Measurements from ENCODE around the gene PLEKHG5. TPM values are rescaled to one million over a fixed set of nuclear protein-coding genes. Genes with fewer than 3 reads are reported as not detected.
"Not testable (repeated sequence)": the region's sequence is repeated elsewhere in the genome, so short reads cannot be mapped to it uniquely, and the experiment has no call there.

Gene PLEKHG5
- total RNA-seq, 1 donor from 2014 or later = 12.2 TPM

DNA sequence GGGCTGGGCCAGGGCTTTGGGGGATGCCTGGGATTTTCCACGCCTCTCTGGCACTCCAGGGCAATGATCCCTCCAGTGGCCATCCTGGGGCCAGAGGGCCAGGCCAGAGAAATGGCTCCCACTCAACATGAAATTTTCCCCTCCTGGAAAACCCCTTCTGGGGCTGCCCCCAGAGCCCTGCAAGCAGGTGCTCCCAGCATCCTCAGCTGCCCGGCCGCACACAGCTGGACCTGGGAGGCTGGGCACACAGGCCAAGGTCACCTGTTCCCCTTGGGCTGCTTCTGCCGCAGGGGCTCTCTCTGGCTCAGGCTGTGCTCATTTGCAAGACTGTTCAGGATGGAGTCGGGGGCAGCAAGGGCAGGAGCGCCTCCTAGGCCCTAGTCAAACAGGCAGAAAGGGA lies 63.0 kb downstream of the PLEKHG5 start:
- intact Hi-C loops (cut with DNase I); H3K36me3 ChIP-seq; H3K27ac ChIP-seq; DNase-seq; ATAC-seq; H3K4me3 ChIP-seq; H3K9me3 ChIP-seq: not testable (repeated sequence)
- Histone ChIP-seq H3K4me1 (peaks cover 13% of the 10 kb centered on the region), H3K27me3 (peaks cover 57% of the 10 kb centered on the region)

GRCh38 chr1:6427441-6428390 lies 63.8 kb downstream of the PLEKHG5 start:
- peaks cover 62% of the 10 kb centered on the region for H3K27me3 ChIP-seq
- no peak overlapping the region for H3K27ac ChIP-seq
- H3K4me3 ChIP-seq = no peak overlapping the region
- no peak for TF ChIP-seq CTCF (IDR thresholded peaks at IDR 0.05)
- intact Hi-C loops (cut with DNase I) = no loop called here
- no peaks in the 10 kb centered on the region for H3K9me3 ChIP-seq
- peaks cover 17% of the 10 kb centered on the region for H3K4me1 ChIP-seq
- DNase-seq = no peak
- ATAC-seq = no peak
- no peaks in the 10 kb centered on the region for H3K36me3 ChIP-seq

DNA sequence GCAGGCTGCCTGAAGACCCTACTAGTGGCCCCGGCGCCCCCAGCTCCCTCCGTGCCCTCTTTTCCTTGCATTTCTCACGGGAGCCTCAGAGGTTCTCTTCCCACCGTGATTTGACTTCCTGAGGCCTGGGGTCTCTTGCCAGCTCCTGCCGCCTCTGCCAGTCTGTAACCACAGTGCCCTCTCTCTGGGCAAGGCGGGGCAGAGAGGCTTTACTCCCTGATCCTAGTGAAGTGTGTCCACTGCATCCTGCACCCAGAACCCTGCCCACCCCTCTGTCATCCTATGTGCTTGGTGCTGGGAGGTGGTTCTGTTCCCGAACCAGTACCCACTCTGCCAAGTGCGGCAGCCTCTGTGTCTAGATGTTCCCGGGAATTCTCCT lies 64.5 kb downstream of the PLEKHG5 start:
- Histone ChIP-seq H3K27me3 (peaks cover 67% of the 10 kb centered on the region), H3K4me3 (no peak overlapping the region), H3K36me3 (no peaks in the 10 kb centered on the region), H3K9me3 (no peaks in the 10 kb centered on the region), H3K4me1 (peaks cover 17% of the 10 kb centered on the region), H3K27ac (no peak overlapping the region)
- no peak for DNase-seq
- ATAC-seq = no peak
- intact Hi-C loops (cut with DNase I) = no loop called here
- no peak for TF ChIP-seq CTCF (IDR thresholded peaks at IDR 0.05)

DNA sequence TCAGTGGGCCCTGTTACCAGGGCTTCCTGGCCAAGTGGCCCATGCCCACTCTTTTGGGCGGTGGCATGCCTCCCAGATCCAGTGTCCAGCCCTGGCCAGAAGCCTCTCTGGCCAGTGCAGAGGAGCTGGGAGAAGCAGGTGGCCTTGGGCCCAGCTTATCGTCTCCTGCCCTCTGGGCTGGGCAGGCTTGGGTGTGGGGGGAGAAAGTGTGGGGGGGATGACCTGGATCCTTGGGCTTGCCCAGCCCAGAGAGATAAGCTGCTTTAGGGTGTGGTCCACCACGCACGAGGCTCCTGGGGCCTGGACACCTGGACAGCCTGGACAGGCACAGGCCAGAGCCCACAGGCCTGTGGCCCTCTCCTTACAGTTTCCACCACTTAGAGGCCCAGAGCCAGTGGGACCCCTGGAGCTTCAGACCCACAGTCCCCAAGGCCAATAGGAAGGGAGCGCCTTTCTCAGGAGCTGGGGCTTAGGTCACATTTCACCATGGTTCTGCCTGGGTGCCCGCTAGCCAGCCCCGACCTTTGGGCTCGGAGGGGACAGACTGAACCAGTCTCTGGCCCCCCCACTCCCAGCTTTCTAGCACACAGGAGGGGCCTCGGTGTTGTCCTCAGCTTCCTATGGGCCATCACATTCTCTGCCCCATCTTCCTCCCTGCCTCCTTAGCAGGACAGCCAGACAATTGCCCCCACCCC lies 65.0 kb downstream of the PLEKHG5 start:
- intact Hi-C loops (cut with DNase I) = no loop called here
- Histone ChIP-seq H3K27ac (no peak overlapping the region), H3K4me1 (peaks cover 17% of the 10 kb centered on the region), H3K27me3 (peaks cover 72% of the 10 kb centered on the region), H3K36me3 (no peaks in the 10 kb centered on the region), H3K9me3 (no peaks in the 10 kb centered on the region), H3K4me3 (no peak overlapping the region)
- DNase-seq (no peak), ATAC-seq (no peak)
- no peak for TF ChIP-seq CTCF (IDR thresholded peaks at IDR 0.05)

- Histone ChIP-seq H3K4me3 (no peak overlapping the region), H3K4me1 (peaks cover 17% of the 10 kb centered on the region), H3K36me3 (no peaks in the 10 kb centered on the region), H3K27ac (no peak overlapping the region), H3K27me3 (peaks cover 79% of the 10 kb centered on the region), H3K9me3 (no peaks in the 10 kb centered on the region)
- TF ChIP-seq CTCF (IDR thresholded peaks at IDR 0.05) = no peak
- intact Hi-C loops (cut with DNase I) = no loop called here
- no peak for ATAC-seq
- DNase-seq = no peak
These were observed 65.8 kb downstream of the PLEKHG5 start for GRCh38 chr1:6425658-6426057.
